PC-3 (cell line): ENCODE results near the gene RIPOR3. TPM values are rescaled to one million over a fixed set of nuclear protein-coding genes. Genes with fewer than 3 reads are reported as not detected.

ENCODE experiments used
- ATAC-seq: fragments of 200-7000 bp; cut with Tn5 transposase; 2 replicates; pipeline ENCODE4 v1.9.1; 2020; ENCODE audit warnings: mild to moderate bottlenecking, moderate library complexity
- BruUV-seq: library from RNA; stranded (reverse); fragments of 400-500 nt; replicated peaks from 2 replicates; lab custom pipeline; 2021; lab: Mats Ljungman, UMichigan
- CTCF ChIA-PET: fragments of 300-600 bp; sonication (Branson Sonifier 250); formaldehyde crosslinking; loops from one replicate; lab custom pipeline; 2022; ENCODE audit warnings: antibody characterized with exemption; lab: Charles Lee
- POLR2A ChIA-PET: fragments of 300-600 bp; sonication (Branson Sonifier 250); formaldehyde crosslinking; loops from one replicate; lab custom pipeline; 2022; ENCODE audit warnings: antibody characterized with exemption; ENCODE audit not compliant: unreplicated experiment; lab: Charles Lee
- DNase-seq: peaks from one replicate; pipeline ENCODE4 v3.0.0-alpha.2; 2015
- H2AFZ ChIP-seq: fragments of 300-600 bp; sonication (generic); 2 replicates; pipeline ENCODE4 v1.6.0; 2016; ENCODE audit warnings: antibody characterized with exemption, low read length
- H3F3A ChIP-seq: fragments of 300-600 bp; sonication (generic); one replicate; pipeline ENCODE4 v1.6.0; 2017; ENCODE audit warnings: antibody characterized with exemption, low read length, control low read depth, mild to moderate bottlenecking; ENCODE audit not compliant: unreplicated experiment
- H3K27ac ChIP-seq: fragments of 300-600 bp; sonication (generic); 2 replicates; pipeline ENCODE4 v1.5.1; 2016; ENCODE audit warnings: mild to moderate bottlenecking, low read length
- H3K27me3 ChIP-seq: fragments of 300-600 bp; sonication (generic); 2 replicates; pipeline ENCODE4 v1.6.1; 2016; ENCODE audit warnings: low read length, mixed read lengths
- H3K36me3 ChIP-seq: fragments of 300-600 bp; sonication (generic); 2 replicates; pipeline ENCODE4 v1.6.1; 2016; ENCODE audit warnings: low read depth, mixed run types, low read length, mixed read lengths
- H3K4me1 ChIP-seq: fragments of 300-600 bp; sonication (generic); 2 replicates; pipeline ENCODE4 v1.5.1; 2016; ENCODE audit warnings: low read length; ENCODE audit not compliant: insufficient read depth
- H3K4me2 ChIP-seq: fragments of 300-600 bp; sonication (generic); 2 replicates; pipeline ENCODE4 v1.6.0; 2016; ENCODE audit warnings: low read length
- H3K4me3 ChIP-seq: fragments of 300-600 bp; sonication (generic); 2 replicates; pipeline ENCODE4 v1.5.1; 2016; ENCODE audit warnings: mild to moderate bottlenecking, low read length, mixed read lengths
- H3K79me2 ChIP-seq: fragments of 300-600 bp; sonication (generic); 2 replicates; pipeline ENCODE4 v1.6.1; 2017; ENCODE audit warnings: low read length, mixed read lengths
- H3K9ac ChIP-seq: fragments of 300-600 bp; sonication (generic); 2 replicates; pipeline ENCODE4 v1.6.0; 2016; ENCODE audit warnings: mild to moderate bottlenecking, low read length
- H3K9me2 ChIP-seq: fragments of 300-600 bp; sonication (generic); replicated peaks from 2 replicates; pipeline ENCODE4 v1.6.1; 2016; ENCODE audit warnings: mixed run types, low read length, mixed read lengths
- H3K9me3 ChIP-seq: fragments of 300-600 bp; sonication (generic); 2 replicates; pipeline ENCODE4 v1.6.1; 2016; ENCODE audit warnings: low read length, mixed read lengths
- H4K20me1 ChIP-seq: fragments of 300-600 bp; sonication (generic); 2 replicates; pipeline ENCODE4 v1.6.1; 2016; ENCODE audit warnings: low read length, mixed read lengths
- CTCF ChIP-seq: fragments of 300-600 bp; sonication (generic); conservative IDR thresholded peaks from 2 replicates; pipeline ENCODE4 v1.5.1; 2017; ENCODE audit warnings: antibody characterized with exemption, low read depth, mild to moderate bottlenecking, low read length
- EZH2 ChIP-seq: fragments of 300-600 bp; sonication (generic); IDR thresholded peaks from one replicate; pipeline ENCODE4 v1.6.1; 2017; ENCODE audit warnings: antibody characterized with exemption, mild to moderate bottlenecking, low read length; ENCODE audit not compliant: unreplicated experiment
- EZH2phosphoT487 ChIP-seq: fragments of 300-600 bp; sonication (generic); IDR thresholded peaks from 2 replicates; pipeline ENCODE4 v1.6.1; 2018; ENCODE audit warnings: mild to moderate bottlenecking, antibody characterized with exemption, low read length, borderline replicate concordance
- intact Hi-C: fragments of 100-400 bp; cut with micrococcal nuclease; formaldehyde crosslinking; loops from 2 replicates; pipeline ENCODE4 v1.9.0; 2023
- total RNA-seq: library from RNA; depleted of rRNA; stranded (reverse); fragments of >200 nt; gene quantifications from 2 replicates; pipeline ENCODE4 v1.2.3, GENCODE V29; 2014

The RIPOR3 gene
- total RNA-seq, 1 experiment from 2014 or later = 0.04 TPM

GRCh38 chr20:50689864-50690649 is 1.3 kb downstream of the RIPOR3 start:
- ATAC-seq = no peak
- Histone ChIP-seq H4K20me1 (no peaks in the 10 kb centered on the region), H3K4me1 (peaks cover 8% of the 10 kb centered on the region), H3K9ac (no peak overlapping the region), H3K9me2 (no peaks in the 10 kb centered on the region), H3K9me3 (no peaks in the 10 kb centered on the region), H3K27me3 (no peaks in the 10 kb centered on the region), H3K36me3 (no peaks in the 10 kb centered on the region), H3K4me3 (no peak overlapping the region), H3K4me2 (no peak overlapping the region), H3K79me2 (no peaks in the 10 kb centered on the region), H3F3A (no peaks in the 10 kb centered on the region), H2AFZ (no peak overlapping the region), H3K27ac (no peak overlapping the region)
- no peak for TF ChIP-seq CTCF
- no peak for TF ChIP-seq EZH2
- no peak for TF ChIP-seq EZH2phosphoT487
- CTCF ChIA-PET = interaction anchor here (0.5 kb wide), 2 partner anchors 31 to 103 kb away, joined by 3 to 4 read pairs; no protein-coding TSS in a partner anchor
- no TSS peak for BruUV-seq
- intact Hi-C loops = no loop called here
- POLR2A ChIA-PET = no interaction called here
- no peak for DNase-seq

GRCh38 chr20:50688256-50688975 is 2.9 kb downstream of the RIPOR3 start:
- intact Hi-C loops = no loop called here
- no peaks in the 10 kb centered on the region for H3K9me2 ChIP-seq
- no peak overlapping the region for H2AFZ ChIP-seq
- no peak for ATAC-seq
- no peaks in the 10 kb centered on the region for H3F3A ChIP-seq
- H3K27me3 ChIP-seq = no peaks in the 10 kb centered on the region
- H3K9me3 ChIP-seq = no peaks in the 10 kb centered on the region
- POLR2A ChIA-PET = no interaction called here
- CTCF ChIA-PET = no interaction called here
- H3K27ac ChIP-seq = no peak overlapping the region
- no peaks in the 10 kb centered on the region for H3K79me2 ChIP-seq
- H3K9ac ChIP-seq = no peak overlapping the region
- H3K36me3 ChIP-seq = no peaks in the 10 kb centered on the region
- no peaks in the 10 kb centered on the region for H4K20me1 ChIP-seq
- no peak overlapping the region for H3K4me3 ChIP-seq
- no peak for TF ChIP-seq EZH2phosphoT487
- no peak for TF ChIP-seq CTCF
- TF ChIP-seq EZH2 = no peak
- no peak overlapping the region for H3K4me2 ChIP-seq
- no peak for DNase-seq
- H3K4me1 ChIP-seq = no peaks in the 10 kb centered on the region
- BruUV-seq = no TSS peak

GRCh38 chr20:50686821-50687220 is 4.5 kb downstream of the RIPOR3 start:
- no peaks in the 10 kb centered on the region for H3K9me3 ChIP-seq
- H3F3A ChIP-seq = no peaks in the 10 kb centered on the region
- DNase-seq = no peak
- no peaks in the 10 kb centered on the region for H4K20me1 ChIP-seq
- TF ChIP-seq EZH2phosphoT487 (no peak), CTCF (no peak), EZH2 (no peak)
- POLR2A ChIA-PET = no interaction called here
- H3K9ac ChIP-seq = no peak overlapping the region
- H3K79me2 ChIP-seq = no peaks in the 10 kb centered on the region
- no peaks in the 10 kb centered on the region for H3K36me3 ChIP-seq
- CTCF ChIA-PET = no interaction called here
- no peaks in the 10 kb centered on the region for H3K9me2 ChIP-seq
- H3K4me1 ChIP-seq = no peaks in the 10 kb centered on the region
- no peak for ATAC-seq
- H3K4me3 ChIP-seq = no peak overlapping the region
- H3K27ac ChIP-seq = no peak overlapping the region
- H3K4me2 ChIP-seq = no peak overlapping the region
- H2AFZ ChIP-seq = no peak overlapping the region
- H3K27me3 ChIP-seq = no peaks in the 10 kb centered on the region
- no TSS peak for BruUV-seq
- intact Hi-C loops = no loop called here
